ENCODE measurements around the gene NUP188.

DNA sequence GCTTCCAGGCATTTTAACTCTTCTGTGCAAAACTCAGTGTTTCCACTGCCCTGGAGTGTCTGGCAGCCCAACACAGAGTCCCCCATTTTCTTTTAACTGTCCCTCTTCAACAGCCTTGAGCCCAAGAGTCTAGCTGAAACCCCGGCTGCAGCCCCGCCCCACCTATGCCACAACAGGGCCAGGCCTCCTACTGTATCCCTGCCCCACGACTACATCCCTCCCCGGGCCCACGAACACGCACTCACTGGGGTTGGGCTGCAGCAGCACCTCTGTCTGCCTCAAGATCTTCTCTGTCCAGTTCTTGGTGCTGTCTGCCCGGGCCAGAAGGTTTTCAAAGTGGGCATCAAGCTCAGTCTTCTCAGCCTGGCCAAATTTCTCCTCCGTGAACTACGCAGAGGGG lies 74.5 kb downstream of the NUP188 start:
- TF ChIP-seq, protein P1, sequence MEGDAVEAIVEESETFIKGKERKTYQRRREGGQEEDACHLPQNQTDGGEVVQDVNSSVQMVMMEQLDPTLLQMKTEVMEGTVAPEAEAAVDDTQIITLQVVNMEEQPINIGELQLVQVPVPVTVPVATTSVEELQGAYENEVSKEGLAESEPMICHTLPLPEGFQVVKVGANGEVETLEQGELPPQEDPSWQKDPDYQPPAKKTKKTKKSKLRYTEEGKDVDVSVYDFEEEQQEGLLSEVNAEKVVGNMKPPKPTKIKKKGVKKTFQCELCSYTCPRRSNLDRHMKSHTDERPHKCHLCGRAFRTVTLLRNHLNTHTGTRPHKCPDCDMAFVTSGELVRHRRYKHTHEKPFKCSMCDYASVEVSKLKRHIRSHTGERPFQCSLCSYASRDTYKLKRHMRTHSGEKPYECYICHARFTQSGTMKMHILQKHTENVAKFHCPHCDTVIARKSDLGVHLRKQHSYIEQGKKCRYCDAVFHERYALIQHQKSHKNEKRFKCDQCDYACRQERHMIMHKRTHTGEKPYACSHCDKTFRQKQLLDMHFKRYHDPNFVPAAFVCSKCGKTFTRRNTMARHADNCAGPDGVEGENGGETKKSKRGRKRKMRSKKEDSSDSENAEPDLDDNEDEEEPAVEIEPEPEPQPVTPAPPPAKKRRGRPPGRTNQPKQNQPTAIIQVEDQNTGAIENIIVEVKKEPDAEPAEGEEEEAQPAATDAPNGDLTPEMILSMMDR (IDR thresholded peaks at IDR 0.05; ENCODE audit: insufficient read depth, low read length), result no peak
- no peak for TF ChIP-seq GABPA (IDR thresholded peaks at IDR 0.05; ENCODE audit: low read depth)
